Lung (tissue), 12 donors: ENCODE measurements around the gene AMBRA1. TPM values are rescaled to one million over a fixed set of nuclear protein-coding genes. Genes with fewer than 3 reads are reported as not detected.

ENCODE experiments used
- ATAC-seq: fragments of 200-7000 bp; cut with Tn5 transposase; one replicate; pipeline ENCODE4 v1.9.1; 2020; ENCODE audit warnings: moderate number of reproducible peaks; ENCODE audit not compliant: insufficient read depth, low FRiP score
- DNase-seq, 3 donors: peaks; one replicate each; pipeline ENCODE4 v3.0.0-alpha.2; 2013 to 2017
- H3K27ac ChIP-seq, 2 donors: one replicate each; pipeline ENCODE4 v1.5.1; 2013; ENCODE audit warnings: mild to moderate bottlenecking in 2 of 2, moderate library complexity in 2 of 2, control low read depth in 1 of 2, inconsistent platforms in 1 of 2, low read depth in 1 of 2, low read length in 1 of 2
- H3K27me3 ChIP-seq, 3 donors: one replicate each; pipeline ENCODE4 v1.5.1; 2013; ENCODE audit warnings: low read length in 2 of 3; ENCODE audit not compliant: control insufficient read depth in 3 of 3, insufficient read depth in 3 of 3
- H3K36me3 ChIP-seq, 4 donors: one replicate each; pipeline ENCODE4 v1.5.1; 2013; ENCODE audit warnings: low read length in 4 of 4, mild to moderate bottlenecking in 1 of 4, moderate library complexity in 1 of 4; ENCODE audit not compliant: control insufficient read depth in 4 of 4, insufficient read depth in 4 of 4
- H3K4me1 ChIP-seq, 5 donors: one replicate each; pipeline ENCODE4 v1.5.1; 2013; ENCODE audit warnings: low read length in 5 of 5, mild to moderate bottlenecking in 2 of 5, moderate library complexity in 1 of 5; ENCODE audit not compliant: control insufficient read depth in 5 of 5, insufficient read depth in 5 of 5
- H3K4me3 ChIP-seq: one replicate; pipeline ENCODE4 v1.5.1; 2013; ENCODE audit warnings: mild to moderate bottlenecking, control low read depth, moderate library complexity
- H3K9ac ChIP-seq, 2 donors: one replicate each; pipeline ENCODE4 v1.5.1; 2013; ENCODE audit warnings: low read length in 2 of 2, control low read depth in 1 of 2; ENCODE audit not compliant: insufficient read depth in 1 of 2
- H3K9me3 ChIP-seq, 4 donors: one replicate each; pipeline ENCODE4 v1.5.1; 2013; ENCODE audit warnings: low read length in 3 of 4, mild to moderate bottlenecking in 1 of 4, moderate library complexity in 1 of 4; ENCODE audit not compliant: control insufficient read depth in 4 of 4, insufficient read depth in 3 of 4
- WGBS, 2 donors: extraction: QIAGEN DNeasy Blood & Tissue Kit; methylation state at CpG; one replicate each; pipeline ENCODE4 v1.1.7; 2013; 5-methylcytosine and 5-hydroxymethylcytosine counted together
- polyA plus RNA-seq, 2 donors: library from polyadenylated mRNA; stranded (reverse); fragments of 200-250 nt; gene quantifications; one replicate each; pipeline ENCODE4 v1.2.1, GENCODE V29; 2013
- total RNA-seq, 2 donors: library from RNA; depleted of rRNA in 1 of 2; stranded (reverse); fragments of >200 nt in 1 of 2; gene quantifications; one replicate each; pipeline ENCODE4 v1.2.1, GENCODE V29; 2014 to 2021
- TF ChIP-seq, protein P1 (sequence below): IDR thresholded peaks from 2 replicates; pipeline ENCODE4 v1.5.1; 2012; ENCODE audit warnings: mild to moderate bottlenecking; ENCODE audit errors: control extremely low read depth, extremely low read depth
- donor health status: control.
- donor health status: control.
- donor health status: Bipolar disorder and iron deficiency.
- donor health status: healthy.
- donor health status: DM: yes; HTN: yes; CAD: no.

Gene AMBRA1
- total and polyA plus RNA-seq, 4 donors: 7.4 to 41.2 (median 23.7) TPM

DNA sequence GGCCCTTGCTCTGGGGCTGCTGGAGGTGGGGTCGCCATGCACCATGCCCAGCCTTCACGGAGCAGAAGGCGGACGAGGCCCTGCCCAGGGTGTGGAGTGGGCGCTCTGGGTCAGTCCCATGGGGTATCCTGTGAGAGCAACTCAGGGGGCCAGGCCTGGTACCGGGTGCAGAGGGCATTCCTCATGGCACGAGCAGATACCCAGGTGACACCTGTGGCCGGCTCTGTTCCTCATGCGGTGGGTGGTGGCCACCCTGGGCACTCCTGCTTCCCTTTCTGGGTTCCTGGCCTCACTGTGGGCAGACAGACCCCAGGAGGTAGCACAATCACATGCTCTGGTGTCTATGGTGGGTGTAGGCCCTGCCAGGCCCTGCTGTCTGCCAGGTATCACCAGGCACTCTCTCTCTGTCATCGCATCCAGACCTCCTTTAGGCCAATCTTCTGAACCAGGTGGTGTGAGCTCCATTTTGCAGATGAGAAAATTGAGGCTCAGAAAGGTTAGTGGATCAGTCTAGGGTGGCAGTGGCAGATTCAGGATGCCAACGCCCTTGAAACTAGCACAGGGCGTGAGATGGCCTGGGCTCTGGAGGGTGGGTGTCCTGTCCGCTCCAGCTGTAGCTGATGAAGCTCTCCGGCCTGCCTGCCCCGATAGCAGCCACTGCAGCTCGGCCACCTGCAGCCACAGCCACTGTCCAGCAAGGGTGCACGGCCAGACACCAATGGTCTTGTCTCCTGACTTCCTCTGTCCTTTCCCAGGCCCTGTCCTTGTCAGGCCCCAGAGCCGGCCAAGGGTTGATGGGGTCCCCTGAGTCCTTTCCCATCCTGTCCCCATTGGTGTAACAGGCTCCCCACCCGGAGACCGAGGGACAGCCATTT, 231.4 kb downstream of the AMBRA1 start:
- Histone ChIP-seq H3K27ac (peak overlapping the region; percentile 73 to 88), H3K4me3 (no peak overlapping the region)
- WGBS, 2 donors: 61 to 72% methylated on average over 20 of the region's 20 CpGs

DNA sequence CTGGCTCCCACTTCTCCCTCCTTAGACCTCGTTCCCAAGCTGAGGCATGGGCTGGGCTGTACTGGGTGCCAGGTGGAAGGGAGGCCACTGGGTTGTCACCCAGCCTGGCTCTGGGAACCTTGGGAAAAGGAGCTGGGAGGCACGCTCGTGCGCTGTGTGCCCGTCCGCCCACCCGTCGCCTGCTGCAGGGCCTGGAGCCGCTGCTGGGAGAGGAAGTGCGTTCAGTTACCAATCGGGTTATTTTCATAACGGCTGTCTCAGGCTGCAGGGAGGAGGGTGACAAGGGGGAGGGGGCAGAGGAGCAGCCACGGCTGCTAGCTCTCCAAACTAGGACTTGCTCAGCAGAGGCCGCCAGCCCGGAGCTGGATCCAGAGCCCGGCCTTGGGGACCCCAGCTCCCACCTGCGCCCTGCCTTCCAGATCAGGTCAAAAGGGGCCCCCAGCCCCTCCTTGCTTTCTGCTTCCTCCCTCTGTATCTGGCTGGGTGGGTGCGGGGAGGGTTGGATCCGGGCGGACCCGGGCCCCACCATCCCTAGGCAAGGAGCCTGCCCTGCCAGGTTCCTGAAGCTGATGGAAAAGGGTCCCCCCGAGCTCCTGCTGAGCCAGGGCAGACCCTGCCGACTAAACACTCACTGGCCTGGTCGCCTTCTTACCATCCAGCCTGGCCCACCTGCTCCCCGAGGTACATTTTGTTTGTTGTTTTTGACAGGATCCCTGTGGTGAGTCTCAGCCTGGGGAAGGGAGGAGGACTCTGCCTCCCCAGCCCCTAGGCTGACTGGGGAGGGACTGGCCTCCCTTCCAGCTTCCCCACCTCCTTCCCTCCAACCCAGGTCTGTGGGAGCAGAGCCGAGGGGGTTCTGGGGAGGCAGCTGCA, 232.3 kb downstream of the AMBRA1 start:
- Histone ChIP-seq H3K36me3 (peaks cover 0 to 3% (median 0%) of the 10 kb centered on the region in 4 donors), H3K4me3 (no peak overlapping the region), H3K27me3 (no peaks in the 10 kb centered on the region), H3K9ac (peak overlapping the region; percentile 16 to 68), H3K4me1 (peaks cover 4 to 33% (median 23%) of the 10 kb centered on the region in 5 donors), H3K9me3 (no peaks in the 10 kb centered on the region), H3K27ac (peak overlapping the region; percentile 73 to 88)
- peak; percentile 86 to 93 (median 89) for DNase-seq
- peak; percentile 55 for ATAC-seq
- 5 to 20% methylated on average over 26 of the region's 26 CpGs for WGBS, 2 donors
- TF ChIP-seq, protein P1, sequence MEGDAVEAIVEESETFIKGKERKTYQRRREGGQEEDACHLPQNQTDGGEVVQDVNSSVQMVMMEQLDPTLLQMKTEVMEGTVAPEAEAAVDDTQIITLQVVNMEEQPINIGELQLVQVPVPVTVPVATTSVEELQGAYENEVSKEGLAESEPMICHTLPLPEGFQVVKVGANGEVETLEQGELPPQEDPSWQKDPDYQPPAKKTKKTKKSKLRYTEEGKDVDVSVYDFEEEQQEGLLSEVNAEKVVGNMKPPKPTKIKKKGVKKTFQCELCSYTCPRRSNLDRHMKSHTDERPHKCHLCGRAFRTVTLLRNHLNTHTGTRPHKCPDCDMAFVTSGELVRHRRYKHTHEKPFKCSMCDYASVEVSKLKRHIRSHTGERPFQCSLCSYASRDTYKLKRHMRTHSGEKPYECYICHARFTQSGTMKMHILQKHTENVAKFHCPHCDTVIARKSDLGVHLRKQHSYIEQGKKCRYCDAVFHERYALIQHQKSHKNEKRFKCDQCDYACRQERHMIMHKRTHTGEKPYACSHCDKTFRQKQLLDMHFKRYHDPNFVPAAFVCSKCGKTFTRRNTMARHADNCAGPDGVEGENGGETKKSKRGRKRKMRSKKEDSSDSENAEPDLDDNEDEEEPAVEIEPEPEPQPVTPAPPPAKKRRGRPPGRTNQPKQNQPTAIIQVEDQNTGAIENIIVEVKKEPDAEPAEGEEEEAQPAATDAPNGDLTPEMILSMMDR: no peak

More for the DNA sequence above, 231.4 kb downstream of the AMBRA1 start:
- TF ChIP-seq, protein P1: no peak
- ATAC-seq (no peak), DNase-seq (no peak)
- Histone ChIP-seq H3K36me3 (peaks cover 0 to 6% (median 0%) of the 10 kb centered on the region in 4 donors), H3K27me3 (no peaks in the 10 kb centered on the region), H3K9ac (peak overlapping the region in 1 of 2 donors; percentile 13), H3K9me3 (no peaks in the 10 kb centered on the region), H3K4me1 (peaks cover 4 to 35% (median 26%) of the 10 kb centered on the region in 5 donors)

DNA sequence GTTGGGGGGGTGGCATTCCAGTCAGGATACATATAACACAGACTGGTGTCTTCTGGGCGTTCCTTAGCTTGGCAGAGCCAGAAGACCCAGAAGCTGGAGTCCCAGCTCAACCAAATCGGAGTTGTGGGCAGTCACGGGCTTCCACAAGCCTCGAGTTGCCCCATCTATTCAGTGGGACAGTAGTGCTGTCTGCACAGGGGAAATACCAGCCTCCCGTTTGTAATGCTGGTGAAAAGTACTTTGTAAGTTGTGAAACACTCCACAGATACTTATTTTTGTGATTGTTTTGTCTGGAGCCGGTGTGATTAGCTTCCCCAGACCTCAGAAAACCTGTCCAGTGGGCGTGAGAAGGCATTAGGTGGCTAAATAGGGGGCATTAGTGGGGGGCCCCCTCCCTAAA, 232.9 kb downstream of the AMBRA1 start:
- Histone ChIP-seq H3K27ac (peak overlapping the region; percentile 73 to 88), H3K9me3 (no peaks in the 10 kb centered on the region), H3K4me3 (no peak overlapping the region), H3K36me3 (peaks cover 0 to 3% (median 0%) of the 10 kb centered on the region in 4 donors), H3K27me3 (no peaks in the 10 kb centered on the region), H3K9ac (peak overlapping the region; percentile 16 to 68), H3K4me1 (peaks cover 4 to 33% (median 23%) of the 10 kb centered on the region in 5 donors)
- ATAC-seq (no peak), DNase-seq (no peak)
- 30 to 42% methylated on average over 7 of the region's 7 CpGs for WGBS, 2 donors
- TF ChIP-seq, protein P1: no peak
